DMS 273 treated with DMSO at 0.1 percent for 48 hours (cell line): ENCODE results near the gene HOXD11.

Experiments
- DNase-seq: peaks from one replicate; lab custom pipeline; 2025; lab: John Stamatoyannopoulos, UW

Gene HOXD11

DNA sequence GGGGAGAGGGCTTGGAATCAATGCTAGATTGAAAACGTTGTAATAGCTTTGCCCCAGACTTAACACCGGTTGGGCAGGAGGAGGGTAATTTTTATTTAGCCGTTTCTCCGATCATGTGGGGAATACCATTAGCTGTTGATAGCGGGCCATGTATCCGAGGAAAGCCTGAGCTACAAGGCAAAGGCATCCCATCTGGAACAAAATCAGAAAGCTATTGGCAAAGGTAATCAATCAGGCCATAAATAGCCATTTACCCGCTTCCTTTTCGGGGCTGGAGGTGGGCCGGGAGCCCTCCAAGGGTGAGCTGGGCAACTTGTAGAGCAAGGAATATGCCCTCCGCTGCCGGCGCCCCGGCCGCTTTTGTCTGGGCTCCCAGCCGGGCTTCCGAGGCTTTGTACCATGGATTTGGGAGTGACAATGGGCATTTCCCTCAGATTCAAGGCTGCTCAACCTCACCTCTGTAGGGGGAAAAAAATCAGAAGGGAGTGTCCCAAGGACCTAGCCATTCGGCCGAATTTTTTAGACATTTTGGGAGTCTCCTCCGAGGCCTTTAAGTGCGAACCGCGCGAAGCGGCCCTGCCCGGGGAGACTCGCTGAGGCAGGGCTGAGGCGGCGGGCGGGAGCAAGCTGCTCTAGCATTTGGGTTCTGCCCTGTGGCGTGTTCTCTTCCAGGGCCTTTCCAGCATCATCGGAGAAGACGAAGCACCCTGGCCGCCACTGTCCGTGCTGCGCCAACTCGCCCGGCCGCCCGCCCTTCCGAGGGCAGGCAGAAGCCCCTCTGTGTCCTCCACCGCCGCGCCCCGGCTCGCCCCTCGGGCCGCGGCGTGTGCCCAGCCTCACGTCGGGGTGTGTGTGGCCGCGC, 14.3 kb downstream of the HOXD11 start:
- DNase-seq = no peak

DNA sequence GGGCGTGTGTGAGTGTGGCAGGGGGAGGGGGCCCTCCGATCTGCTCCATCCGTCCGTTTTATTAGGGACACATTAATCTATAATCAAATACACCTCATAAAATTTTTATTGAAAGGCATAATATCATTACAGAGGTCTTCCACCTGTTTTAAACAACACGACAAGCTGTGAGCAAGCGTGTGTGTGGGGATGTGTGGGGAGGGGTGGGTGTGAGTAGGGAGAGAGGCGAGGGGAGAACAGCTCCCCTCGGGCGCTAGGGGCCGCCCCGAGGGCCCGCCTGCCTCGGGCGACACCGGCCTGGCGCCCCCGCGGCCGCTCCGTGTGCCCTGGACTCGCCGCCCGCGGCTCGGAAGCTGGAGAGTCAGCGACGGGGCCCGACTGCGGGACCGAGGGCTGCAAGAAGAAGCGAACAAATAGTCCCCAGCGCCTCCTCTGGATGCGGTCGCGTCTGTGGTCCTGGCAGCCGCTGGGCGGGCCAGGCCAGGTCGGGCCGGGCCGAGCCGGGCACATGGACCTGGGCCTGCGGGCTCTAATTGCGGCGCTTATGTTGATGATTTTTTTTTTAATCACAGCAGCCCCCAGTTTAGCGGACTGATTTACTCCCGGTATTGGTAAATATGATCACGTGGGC, 15.1 kb downstream of the HOXD11 start:
- DNase-seq = no peak

DNA sequence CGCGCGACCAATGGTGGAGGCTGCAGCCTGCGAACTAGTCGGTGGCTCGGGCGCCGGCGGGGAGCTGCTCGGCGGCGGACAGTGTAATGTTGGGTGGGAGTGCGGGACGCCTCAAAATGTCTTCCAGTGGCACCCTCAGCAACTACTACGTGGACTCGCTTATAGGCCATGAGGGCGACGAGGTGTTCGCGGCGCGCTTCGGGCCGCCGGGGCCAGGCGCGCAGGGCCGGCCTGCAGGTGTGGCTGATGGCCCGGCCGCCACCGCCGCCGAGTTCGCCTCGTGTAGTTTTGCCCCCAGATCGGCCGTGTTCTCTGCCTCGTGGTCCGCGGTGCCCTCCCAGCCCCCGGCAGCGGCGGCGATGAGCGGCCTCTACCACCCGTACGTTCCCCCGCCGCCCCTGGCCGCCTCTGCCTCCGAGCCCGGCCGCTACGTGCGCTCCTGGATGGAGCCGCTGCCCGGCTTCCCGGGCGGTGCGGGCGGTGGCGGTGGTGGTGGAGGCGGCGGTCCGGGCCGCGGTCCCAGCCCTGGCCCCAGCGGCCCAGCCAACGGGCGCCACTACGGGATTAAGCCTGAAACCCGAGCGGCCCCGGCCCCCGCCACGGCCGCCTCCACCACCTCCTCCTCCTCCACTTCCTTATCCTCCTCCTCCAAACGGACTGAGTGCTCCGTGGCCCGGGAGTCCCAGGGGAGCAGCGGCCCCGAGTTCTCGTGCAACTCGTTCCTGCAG, 15.8 kb downstream of the HOXD11 start, which contains the start of gene HOXD9:
Gene HOXD9 (plus strand): TSS at position 37 of the 728 bp plus-strand sequence. CDS start 50 bp downstream, at position 87.
- no peak for DNase-seq

DNA sequence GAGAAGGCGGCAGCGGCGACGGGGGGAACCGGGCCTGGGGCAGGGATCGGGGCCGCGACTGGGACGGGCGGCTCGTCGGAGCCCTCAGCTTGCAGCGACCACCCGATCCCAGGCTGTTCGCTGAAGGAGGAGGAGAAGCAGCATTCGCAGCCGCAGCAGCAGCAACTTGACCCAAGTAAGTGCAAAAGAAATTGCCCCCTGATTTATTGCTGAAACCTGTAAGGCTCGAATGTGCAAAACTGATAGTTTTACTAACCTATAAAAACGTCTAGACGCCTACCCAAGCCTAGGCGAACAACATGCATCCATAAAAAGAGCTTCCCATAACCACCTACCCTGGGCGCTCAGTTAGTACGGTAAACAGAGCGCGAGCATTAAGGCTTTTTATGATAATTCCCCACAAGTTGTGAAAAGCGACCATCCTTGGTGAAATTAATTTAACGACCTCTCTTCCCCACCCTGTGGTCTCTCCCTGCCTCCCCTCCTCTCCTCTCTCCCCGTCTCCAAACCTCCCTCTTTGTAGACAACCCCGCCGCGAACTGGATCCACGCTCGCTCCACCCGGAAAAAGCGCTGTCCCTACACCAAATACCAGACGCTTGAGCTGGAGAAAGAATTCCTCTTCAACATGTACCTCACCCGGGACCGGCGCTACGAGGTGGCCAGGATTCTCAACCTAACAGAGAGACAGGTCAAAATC, 16.5 kb downstream of the HOXD11 start:
- no peak for DNase-seq

DNA sequence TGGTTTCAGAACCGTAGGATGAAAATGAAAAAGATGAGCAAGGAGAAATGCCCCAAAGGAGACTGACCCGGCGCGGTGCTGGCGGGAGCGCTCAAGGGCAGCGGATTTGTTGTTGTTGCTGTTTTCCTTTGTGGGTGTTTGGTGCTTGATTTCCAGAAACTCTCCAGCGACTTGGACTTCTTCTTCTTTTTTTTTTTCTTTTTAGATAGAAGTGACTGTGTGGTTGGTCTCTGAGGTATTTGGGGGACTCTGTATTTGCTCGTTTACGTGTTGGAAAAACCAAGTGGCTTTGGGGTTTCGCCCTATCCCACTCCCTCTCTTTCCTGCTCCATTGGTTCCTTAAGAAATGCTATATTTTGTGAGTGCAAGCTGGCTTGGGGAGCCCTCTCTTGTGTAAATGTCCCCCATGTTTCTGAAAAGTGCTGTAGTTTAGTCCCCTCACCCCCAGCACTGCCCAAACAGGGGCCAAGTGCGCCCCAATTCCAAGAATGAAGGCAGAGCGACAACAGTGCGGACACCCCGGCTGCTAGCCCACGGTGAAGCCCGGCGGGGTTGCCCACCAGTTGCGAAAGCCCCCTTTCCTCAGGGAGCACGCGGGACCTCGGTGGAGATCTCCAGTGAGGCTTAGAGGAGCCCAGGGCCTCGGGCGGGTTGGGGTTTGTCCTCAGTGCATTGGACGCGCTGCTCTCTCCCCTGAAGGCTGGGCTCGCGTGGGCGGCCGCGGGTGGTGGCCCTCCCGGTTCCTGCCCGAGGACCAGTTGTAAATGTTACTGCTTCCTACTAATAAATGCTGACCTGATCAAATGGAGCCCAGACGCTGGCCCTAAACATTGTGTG, 17.2 kb downstream of the HOXD11 start:
- no peak for DNase-seq

DNA sequence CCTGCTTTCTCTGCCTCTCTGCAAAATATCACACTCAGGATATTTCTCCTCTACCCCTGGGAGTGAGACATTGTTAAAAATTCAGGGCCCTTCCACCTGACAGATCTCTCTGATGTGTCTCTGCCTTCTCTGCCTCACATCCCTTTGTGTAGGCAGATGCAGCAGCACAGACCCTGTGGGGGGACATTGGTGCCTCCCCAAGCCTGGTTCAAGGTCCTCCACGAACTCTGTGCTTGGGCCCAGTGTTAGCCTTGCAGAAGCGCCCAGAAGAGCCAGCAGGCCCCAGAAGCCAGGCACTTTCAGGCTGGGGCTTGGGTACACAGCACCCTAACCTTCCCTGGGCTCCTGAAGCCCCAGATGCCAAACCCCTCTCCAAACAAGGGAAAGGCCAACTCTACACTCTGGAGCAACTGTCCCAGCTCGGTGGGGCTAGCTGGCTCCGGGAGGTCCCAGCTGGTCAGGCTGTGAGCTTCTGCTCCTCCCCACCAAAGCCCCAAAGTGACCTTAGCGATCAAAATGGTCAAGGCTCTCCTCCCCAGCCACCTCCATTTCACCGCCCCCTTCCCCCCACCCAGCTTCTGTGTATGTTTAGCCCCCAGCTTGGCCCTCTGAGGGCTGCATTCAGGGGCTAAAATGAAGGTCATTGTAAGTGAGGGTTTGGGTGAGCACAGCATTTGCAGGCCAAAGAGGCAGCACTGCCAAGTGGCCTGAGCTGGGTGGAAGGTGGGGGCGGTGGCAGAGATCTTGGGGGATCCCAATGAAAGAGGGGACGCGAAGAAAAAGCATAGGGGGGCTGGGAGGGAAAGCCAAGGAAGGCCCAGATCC, 18.1 kb downstream of the HOXD11 start:
- no peak for DNase-seq

DNA sequence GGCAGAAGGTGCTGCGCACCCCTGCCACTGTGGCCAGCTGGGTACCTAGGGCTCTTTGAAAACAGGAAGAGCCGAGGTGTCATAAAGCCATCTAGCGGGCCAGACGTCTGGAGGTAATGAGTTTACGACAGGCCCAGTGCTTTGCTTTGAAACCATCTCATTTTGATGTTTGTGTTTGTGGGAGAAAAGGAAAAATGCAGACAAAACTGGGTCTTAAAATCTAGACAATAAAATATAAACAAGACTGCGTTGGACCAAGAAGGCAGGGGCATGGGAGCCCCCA, 18.6 kb downstream of the HOXD11 start:
- no peak for DNase-seq

DNA sequence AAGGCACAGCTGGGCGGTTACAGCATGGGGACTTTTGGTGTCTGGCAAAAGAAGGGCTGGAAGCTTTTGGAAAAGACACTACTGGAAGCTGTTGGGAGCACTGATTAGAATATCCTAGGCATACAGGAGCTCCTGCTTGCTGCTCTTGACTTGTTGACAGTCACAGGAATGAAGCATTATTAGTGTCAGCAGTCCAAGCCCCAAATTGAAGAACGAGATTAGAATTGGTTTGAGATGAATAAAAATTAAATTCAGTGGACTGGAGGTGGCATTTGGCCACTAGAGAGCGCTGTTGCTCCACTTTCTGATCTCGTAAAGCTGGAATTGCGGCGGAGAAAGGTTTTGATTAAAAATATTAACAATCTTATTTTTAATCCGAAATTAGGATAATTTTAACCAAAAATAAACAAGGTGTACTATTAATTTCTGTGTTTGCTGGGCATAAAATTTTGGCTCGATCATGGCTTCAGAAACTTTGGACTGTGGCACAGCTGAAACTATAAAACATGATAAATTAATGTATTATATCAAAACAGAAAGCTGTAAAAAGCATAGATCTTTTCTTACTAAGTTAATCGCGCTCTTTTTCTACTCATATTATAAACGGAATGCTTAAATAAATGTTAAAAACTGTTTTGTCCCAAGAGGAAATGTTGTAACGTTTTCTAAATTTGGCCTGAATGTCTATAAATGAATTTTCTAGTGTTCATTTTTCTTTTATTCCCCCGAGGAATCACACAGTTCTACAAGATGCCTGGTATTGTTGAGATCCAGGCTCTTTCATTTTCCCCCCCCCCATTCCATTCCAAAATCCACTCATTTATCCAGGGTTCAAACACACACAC, 20.1 kb downstream of the HOXD11 start:
- DNase-seq = no peak

DNA sequence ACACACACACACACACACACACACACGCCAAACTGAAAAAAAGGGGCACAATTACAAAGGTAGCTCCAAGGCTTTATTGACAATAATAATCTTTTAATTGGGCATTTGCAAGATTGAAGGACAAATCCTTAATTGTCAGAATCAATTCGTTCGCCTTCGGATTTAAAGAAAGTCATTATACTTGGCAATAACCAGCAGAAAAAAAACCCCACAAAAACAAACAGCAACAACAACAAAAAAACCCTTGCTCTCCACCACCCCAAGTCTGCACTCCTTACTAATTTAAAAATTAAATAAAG, 20.6 kb downstream of the HOXD11 start:
- DNase-seq = no peak

DNA sequence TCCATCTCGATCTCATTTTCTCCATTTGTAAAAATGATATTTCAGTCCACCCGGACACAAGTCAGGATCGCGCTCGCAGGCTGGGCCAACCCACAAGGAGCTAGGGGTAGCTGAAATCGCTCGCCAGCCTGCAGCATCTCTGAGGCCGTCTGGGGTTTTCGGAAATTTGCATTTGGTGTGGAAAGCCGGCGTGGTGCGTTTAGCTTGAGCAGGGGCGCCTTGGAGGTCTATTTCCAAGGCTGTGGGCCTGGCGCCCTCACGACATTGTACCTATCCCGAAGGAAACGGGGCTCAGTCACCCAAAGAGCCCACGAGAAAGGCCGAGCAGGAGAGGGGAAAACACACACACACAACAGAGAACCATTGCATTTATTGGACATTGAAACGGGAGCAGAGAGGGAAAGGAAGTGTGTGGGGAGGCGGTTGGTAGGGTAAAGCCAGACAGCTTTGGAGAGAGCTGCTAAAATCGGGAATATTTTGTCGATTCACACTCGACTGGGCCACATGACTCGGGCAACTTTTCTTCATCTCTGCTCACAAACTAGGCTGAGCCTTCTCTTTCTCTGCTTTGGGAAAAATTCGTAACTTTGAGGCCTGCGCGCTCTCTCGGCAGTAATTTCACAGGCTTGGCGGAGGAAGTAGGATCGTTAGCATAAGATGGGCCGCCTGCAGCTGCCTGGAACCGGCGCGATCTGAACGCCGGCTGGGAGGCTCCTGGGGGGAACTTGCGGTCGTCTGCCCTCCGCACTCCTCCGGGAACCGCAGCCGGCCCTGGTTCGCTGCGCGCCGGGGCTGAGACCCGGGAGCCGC, 21.3 kb downstream of the HOXD11 start:
- DNase-seq = no peak

DNA sequence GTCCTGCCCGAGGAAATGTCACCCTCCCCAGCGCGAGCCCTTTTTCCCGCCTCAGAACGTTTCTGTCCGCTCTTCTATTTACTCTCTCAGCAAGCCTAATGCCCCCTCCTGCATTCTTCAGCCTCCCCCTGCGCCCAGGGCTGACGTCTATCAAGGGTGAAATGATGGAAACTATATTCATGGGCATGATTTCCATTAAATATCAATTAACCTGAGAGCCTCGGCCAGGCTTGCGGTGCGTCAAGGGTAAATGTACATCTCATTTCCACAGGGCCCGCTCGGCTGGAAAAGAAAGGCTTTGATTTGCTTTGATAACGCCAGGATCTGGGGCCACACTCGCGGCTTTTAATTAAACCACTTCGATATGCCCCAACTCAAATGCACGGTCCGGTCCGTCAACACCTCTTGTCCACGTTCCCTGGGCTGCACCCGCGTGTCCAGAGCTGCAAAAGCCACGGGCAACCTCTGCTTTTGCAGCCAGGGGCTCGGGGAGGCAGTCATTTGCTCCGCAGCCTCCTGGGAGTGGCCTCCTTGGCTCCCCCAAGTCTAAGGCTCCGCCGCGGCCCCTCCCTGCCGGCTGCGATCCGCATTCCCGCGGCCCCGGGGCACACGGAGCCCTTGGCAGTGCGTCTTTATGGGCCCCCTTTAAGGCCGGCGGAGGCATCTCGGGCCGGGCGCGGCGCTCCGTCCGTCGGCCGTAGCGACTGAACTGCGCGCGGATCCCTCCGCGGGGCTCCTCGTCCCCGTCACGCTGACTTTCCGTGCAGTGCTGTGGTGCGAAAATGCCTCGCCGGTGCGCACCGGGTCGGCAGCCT, 22.1 kb downstream of the HOXD11 start, which contains the start of gene HOXD8:
Gene HOXD8 (plus strand): TSS at position 724 of the 815 bp plus-strand sequence. CDS start 662 bp downstream, outside the sequence.
- no peak for DNase-seq

DNA sequence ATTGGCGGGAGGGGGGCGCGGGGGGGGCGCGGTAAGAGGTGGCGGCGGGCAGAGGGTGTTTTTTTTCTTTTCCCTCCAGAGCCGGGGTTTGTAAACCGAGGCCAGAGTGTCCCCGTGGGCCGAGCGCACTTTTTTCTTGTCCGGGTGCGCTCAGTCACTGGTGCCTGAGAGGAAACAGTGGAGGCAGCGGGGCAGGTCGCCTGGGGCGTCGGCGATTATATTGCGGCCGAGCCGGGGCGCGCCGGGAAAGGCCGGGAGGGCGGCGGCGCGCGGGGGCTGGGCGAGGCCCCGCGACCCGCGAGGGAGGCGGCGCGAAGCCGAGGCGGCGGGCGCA, 22.7 kb downstream of the HOXD11 start:
- DNase-seq = no peak

DNA sequence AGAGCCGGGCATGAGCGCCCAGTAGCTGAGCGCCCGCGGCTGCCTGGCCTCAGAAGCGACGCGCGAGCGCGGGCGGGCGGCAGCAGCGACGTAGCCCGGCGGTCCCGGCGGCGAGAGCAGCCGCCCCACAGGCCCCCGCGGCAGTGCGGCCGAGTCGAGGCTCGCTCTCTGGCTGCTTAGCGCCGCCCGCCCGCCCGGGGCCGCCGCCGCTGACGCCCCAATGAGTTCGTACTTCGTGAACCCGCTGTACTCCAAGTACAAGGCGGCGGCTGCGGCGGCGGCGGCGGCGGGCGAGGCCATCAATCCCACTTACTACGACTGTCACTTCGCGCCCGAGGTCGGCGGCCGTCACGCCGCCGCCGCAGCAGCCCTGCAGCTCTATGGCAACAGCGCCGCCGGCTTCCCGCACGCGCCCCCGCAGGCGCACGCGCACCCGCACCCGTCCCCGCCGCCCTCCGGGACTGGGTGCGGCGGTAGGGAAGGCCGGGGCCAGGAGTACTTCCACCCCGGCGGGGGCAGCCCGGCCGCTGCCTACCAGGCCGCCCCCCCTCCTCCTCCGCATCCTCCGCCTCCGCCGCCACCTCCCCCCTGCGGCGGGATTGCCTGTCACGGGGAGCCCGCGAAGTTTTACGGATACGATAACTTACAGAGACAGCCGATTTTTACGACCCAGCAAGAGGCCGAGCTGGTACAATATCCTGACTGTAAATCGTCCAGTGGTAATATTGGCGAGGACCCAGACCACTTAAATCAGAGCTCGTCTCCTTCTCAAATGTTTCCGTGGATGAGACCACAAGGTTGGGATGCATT, 23.3 kb downstream of the HOXD11 start:
- no peak for DNase-seq

DNA sequence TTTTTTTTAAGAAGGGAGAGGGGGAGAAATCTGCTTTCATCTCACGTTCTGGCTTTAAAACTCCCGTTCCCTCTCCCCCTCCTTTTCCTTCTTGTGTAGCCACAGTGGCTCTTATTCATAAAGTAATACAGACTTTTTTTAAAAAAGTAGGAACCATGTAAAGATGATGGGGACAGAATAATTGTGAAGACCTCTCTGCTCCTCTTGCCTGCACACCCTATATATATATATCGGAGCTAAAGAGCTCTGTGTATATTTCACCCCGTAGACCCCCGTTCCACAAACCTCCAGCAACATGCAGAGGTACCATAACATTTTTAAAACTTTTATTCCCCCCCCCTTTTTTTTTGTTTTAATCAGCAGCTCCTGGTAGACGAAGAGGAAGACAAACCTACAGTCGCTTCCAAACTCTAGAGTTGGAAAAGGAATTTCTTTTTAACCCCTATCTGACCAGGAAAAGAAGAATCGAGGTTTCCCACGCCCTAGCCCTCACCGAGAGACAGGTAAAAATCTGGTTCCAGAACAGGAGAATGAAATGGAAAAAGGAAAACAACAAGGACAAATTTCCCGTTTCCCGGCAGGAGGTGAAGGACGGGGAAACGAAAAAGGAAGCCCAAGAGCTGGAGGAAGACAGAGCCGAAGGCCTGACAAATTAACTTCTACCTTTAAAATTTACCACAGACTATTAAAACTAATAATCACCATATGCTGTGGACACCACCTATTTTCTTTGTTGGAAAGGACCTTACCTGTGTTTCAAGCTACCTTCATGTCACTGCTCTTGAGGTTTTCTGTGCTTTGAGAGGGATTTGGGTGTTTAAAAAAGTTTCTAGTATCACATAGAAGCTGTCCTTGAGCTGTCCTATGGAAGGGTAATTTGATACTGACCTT, 24.1 kb downstream of the HOXD11 start:
- DNase-seq = no peak

DNA sequence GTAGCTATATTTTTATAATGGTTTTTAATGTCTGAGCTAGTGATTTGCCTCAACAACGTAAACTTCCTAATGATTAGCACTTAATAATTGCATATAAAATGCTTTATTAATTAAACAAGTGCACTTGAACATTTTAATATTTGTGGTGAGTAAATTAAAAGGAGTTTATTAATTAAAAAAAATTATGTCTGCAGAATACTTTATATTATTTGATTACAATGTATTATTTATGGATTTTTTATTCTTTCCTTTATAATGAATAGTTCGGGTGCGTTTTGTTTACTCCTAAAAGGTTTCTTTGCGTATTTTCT, 24.7 kb downstream of the HOXD11 start:
- no peak for DNase-seq
